Measurements from ENCODE around the gene CDC42SE1. TPM values are rescaled to one million over a fixed set of nuclear protein-coding genes. Genes with fewer than 3 reads are reported as not detected.

Gene CDC42SE1
- total and polyA plus RNA-seq, 9 of the 15 experiments (the other 6 are each of a cell fraction or from before 2014, with no cell fraction given): 78.1 to 189 (median 114) TPM

DNA sequence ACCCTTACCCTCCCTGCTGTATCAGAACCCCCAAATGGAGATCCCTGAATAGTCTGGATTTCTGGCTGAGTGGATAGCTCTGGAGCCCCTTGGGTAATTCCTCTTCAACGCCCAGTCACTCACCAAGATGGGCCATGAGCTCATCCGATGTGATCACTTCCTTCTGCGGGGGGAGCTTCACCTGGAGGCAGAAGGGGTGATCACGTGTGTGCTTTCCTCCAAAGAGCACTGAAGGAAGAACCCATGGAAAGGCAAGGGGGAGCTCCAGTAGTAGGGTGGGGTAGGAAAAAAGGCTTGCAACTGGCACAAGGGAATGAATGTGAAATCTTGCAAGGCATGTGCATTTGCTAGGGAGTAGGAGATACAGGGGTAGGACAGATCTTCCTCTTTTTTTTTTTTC lies 57.8 kb downstream of the CDC42SE1 start (continued):
- TF ChIP-seq, protein P1, sequence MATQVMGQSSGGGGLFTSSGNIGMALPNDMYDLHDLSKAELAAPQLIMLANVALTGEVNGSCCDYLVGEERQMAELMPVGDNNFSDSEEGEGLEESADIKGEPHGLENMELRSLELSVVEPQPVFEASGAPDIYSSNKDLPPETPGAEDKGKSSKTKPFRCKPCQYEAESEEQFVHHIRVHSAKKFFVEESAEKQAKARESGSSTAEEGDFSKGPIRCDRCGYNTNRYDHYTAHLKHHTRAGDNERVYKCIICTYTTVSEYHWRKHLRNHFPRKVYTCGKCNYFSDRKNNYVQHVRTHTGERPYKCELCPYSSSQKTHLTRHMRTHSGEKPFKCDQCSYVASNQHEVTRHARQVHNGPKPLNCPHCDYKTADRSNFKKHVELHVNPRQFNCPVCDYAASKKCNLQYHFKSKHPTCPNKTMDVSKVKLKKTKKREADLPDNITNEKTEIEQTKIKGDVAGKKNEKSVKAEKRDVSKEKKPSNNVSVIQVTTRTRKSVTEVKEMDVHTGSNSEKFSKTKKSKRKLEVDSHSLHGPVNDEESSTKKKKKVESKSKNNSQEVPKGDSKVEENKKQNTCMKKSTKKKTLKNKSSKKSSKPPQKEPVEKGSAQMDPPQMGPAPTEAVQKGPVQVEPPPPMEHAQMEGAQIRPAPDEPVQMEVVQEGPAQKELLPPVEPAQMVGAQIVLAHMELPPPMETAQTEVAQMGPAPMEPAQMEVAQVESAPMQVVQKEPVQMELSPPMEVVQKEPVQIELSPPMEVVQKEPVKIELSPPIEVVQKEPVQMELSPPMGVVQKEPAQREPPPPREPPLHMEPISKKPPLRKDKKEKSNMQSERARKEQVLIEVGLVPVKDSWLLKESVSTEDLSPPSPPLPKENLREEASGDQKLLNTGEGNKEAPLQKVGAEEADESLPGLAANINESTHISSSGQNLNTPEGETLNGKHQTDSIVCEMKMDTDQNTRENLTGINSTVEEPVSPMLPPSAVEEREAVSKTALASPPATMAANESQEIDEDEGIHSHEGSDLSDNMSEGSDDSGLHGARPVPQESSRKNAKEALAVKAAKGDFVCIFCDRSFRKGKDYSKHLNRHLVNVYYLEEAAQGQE (IDR thresholded peaks at IDR 0.05; ENCODE audit: borderline replicate concordance): peak; percentile 39
- TF ChIP-seq, protein P1 (CRISPR knock-in tag; IDR thresholded peaks at IDR 0.05; ENCODE audit: low read depth): no peak
- TF ChIP-seq XRCC4 (IDR thresholded peaks at IDR 0.05; ENCODE audit: extremely low read depth, insufficient read depth, insufficient read length) (no peak), FOXK2 (conservative IDR thresholded peaks at IDR 0.05 in 1 of 2, IDR thresholded peaks at IDR 0.05 in 1 of 2; ENCODE audit: low read depth in 2 of 2) (peak; percentile 20 to 78; a peak in 1 of 4 replicates), SPI1 (IDR thresholded peaks at IDR 0.05; ENCODE audit: borderline replicate concordance, low read depth, low read length) (0 out of 2 replicates have a peak, but pooled peaks have one; percentile 45), RHOXF2B (CRISPR knock-in tag; conservative IDR thresholded peaks at IDR 0.05) (0 out of 2 replicates have a peak, but pooled peaks have one; percentile 42), ATF7 (IDR thresholded peaks at IDR 0.05) (peak; percentile 97), JUND (IDR thresholded peaks at IDR 0.05; ENCODE audit: borderline replicate concordance, low read depth, low read length) (peak; percentile 90), JUND (tag; IDR thresholded peaks at IDR 0.05; ENCODE audit: borderline replicate concordance, low read depth, low read length) (peak; percentile 83; the same call in 2 of the 3 replicates), BHLHE40 (IDR thresholded peaks at IDR 0.05; ENCODE audit: low read length) (peak; percentile 74)
- TF ChIP-seq, protein P2, sequence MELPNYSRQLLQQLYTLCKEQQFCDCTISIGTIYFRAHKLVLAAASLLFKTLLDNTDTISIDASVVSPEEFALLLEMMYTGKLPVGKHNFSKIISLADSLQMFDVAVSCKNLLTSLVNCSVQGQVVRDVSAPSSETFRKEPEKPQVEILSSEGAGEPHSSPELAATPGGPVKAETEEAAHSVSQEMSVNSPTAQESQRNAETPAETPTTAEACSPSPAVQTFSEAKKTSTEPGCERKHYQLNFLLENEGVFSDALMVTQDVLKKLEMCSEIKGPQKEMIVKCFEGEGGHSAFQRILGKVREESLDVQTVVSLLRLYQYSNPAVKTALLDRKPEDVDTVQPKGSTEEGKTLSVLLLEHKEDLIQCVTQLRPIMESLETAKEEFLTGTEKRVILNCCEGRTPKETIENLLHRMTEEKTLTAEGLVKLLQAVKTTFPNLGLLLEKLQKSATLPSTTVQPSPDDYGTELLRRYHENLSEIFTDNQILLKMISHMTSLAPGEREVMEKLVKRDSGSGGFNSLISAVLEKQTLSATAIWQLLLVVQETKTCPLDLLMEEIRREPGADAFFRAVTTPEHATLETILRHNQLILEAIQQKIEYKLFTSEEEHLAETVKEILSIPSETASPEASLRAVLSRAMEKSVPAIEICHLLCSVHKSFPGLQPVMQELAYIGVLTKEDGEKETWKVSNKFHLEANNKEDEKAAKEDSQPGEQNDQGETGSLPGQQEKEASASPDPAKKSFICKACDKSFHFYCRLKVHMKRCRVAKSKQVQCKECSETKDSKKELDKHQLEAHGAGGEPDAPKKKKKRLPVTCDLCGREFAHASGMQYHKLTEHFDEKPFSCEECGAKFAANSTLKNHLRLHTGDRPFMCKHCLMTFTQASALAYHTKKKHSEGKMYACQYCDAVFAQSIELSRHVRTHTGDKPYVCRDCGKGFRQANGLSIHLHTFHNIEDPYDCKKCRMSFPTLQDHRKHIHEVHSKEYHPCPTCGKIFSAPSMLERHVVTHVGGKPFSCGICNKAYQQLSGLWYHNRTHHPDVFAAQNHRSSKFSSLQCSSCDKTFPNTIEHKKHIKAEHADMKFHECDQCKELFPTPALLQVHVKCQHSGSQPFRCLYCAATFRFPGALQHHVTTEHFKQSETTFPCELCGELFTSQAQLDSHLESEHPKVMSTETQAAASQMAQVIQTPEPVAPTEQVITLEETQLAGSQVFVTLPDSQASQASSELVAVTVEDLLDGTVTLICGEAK (IDR thresholded peaks at IDR 0.05): 0 out of 2 replicates have a peak, but pooled peaks have one; percentile 28
- TF ChIP-seq, protein P2 (CRISPR knock-in tag; IDR thresholded peaks at IDR 0.05): no peak

Measured in K562 (cell line).